OCI-LY7 (cell line): Measurements from ENCODE around the gene PHOX2A.

ENCODE experiments used
- EZH2phosphoT487 ChIP-seq: fragments of 200-600 bp; sonication (generic); IDR thresholded peaks from 2 replicates; pipeline ENCODE4 v1.6.1; 2018; ENCODE audit warnings: low read depth, borderline replicate concordance, mild to moderate bottlenecking, mixed run types, antibody characterized with exemption, low read length, moderate library complexity, mixed read lengths
- TF ChIP-seq, protein P1 (sequence below): fragments of 200-600 bp; sonication (generic); conservative IDR thresholded peaks from 2 replicates; pipeline ENCODE4 v1.5.1; 2014; ENCODE audit warnings: mild to moderate bottlenecking, antibody characterized with exemption, low read length, moderate library complexity, mixed read lengths

DNA sequence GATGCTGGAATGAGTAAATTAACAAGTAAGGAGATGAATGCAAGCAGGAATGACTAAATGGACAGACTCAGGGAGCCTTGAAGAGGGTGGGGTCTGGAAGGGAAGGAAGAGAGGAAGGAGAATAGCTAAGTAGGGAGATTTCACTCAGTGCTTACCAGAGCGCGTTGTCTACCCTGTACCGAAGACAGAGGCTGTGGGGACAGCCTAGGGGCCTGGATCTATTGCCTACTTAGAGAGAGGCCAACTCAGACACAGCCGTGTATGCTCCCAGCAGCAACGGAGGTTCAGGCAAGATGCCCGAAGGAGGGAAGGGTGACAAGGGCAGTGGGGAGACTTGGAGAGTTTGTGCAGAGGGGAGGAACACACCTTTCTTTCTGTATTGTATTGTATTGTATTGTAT, 27.3 kb downstream of the PHOX2A start, which contains the start of gene FOLR2:
- TF ChIP-seq, protein P1, sequence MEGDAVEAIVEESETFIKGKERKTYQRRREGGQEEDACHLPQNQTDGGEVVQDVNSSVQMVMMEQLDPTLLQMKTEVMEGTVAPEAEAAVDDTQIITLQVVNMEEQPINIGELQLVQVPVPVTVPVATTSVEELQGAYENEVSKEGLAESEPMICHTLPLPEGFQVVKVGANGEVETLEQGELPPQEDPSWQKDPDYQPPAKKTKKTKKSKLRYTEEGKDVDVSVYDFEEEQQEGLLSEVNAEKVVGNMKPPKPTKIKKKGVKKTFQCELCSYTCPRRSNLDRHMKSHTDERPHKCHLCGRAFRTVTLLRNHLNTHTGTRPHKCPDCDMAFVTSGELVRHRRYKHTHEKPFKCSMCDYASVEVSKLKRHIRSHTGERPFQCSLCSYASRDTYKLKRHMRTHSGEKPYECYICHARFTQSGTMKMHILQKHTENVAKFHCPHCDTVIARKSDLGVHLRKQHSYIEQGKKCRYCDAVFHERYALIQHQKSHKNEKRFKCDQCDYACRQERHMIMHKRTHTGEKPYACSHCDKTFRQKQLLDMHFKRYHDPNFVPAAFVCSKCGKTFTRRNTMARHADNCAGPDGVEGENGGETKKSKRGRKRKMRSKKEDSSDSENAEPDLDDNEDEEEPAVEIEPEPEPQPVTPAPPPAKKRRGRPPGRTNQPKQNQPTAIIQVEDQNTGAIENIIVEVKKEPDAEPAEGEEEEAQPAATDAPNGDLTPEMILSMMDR: no peak
- TF ChIP-seq EZH2phosphoT487: no peak
